ENCODE measurements around the gene NUP188.

The NUP188 gene

DNA sequence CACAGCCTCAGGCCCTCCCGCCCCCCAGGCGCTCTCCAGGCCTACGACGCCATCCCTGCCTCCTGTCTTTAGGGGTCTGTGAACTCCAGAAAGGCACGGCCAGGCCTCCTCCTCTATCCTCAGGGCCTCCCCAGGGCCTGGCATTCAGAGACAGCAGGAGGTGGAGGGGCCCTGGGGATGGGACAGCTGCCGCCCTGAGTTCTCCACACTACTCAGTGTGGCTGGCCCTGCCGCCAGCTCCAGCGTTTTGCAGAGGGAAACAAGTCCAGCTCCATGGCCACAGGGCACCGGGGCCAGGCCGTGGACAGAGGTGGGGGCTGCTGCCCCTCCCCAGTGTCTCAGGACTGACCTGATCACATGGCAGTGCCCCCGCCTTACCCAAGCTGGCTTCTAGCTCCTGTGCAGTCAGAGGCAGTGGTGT is 64.3 kb downstream of the NUP188 start:
- Histone ChIP-seq H3K27ac (replicated peaks) (no peak overlapping the region), H3K4me3 (replicated peaks; ENCODE audit: insufficient read depth, low read length) (no peak overlapping the region), H3K27me3 (ENCODE audit: insufficient read depth, poor library complexity, severe bottlenecking) (no peaks in the 10 kb centered on the region)
- DNase-seq (ENCODE audit: low read depth in 1 of 2, low spot score in 1 of 2) = no peak
- TF ChIP-seq SPI1 (IDR thresholded peaks at IDR 0.05; ENCODE audit: borderline replicate concordance, low read depth) (no peak), POLR2AphosphoS5 (IDR thresholded peaks at IDR 0.05; ENCODE audit: low read depth) (no peak)
- TF ChIP-seq, protein P1, sequence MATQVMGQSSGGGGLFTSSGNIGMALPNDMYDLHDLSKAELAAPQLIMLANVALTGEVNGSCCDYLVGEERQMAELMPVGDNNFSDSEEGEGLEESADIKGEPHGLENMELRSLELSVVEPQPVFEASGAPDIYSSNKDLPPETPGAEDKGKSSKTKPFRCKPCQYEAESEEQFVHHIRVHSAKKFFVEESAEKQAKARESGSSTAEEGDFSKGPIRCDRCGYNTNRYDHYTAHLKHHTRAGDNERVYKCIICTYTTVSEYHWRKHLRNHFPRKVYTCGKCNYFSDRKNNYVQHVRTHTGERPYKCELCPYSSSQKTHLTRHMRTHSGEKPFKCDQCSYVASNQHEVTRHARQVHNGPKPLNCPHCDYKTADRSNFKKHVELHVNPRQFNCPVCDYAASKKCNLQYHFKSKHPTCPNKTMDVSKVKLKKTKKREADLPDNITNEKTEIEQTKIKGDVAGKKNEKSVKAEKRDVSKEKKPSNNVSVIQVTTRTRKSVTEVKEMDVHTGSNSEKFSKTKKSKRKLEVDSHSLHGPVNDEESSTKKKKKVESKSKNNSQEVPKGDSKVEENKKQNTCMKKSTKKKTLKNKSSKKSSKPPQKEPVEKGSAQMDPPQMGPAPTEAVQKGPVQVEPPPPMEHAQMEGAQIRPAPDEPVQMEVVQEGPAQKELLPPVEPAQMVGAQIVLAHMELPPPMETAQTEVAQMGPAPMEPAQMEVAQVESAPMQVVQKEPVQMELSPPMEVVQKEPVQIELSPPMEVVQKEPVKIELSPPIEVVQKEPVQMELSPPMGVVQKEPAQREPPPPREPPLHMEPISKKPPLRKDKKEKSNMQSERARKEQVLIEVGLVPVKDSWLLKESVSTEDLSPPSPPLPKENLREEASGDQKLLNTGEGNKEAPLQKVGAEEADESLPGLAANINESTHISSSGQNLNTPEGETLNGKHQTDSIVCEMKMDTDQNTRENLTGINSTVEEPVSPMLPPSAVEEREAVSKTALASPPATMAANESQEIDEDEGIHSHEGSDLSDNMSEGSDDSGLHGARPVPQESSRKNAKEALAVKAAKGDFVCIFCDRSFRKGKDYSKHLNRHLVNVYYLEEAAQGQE (IDR thresholded peaks at IDR 0.05; ENCODE audit: insufficient replicate concordance, low read depth) = no peak

DNA sequence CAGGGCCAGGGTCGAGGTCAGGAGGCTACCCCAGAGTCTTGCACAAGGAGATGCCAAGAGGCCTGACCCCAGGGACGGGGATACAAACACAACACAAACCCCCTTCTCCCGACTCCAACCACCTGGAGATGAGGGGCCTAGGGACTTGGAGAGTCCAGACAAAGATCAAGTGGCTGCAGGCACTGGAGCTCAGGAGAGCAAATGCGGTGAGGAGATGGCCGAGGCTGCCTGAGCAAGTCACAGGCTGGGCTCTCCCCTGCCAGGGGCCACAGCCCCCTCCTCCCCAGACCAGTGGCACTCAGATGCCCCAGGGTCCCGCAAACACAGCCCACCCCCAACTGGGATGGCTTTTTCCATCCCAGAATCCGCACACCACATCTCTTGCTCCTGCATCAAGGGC is 64.8 kb downstream of the NUP188 start:
- no peak overlapping the region for H3K27ac ChIP-seq (replicated peaks)
- TF ChIP-seq, protein P1 (IDR thresholded peaks at IDR 0.05; ENCODE audit: insufficient replicate concordance, low read depth) = no peak
- no peak for TF ChIP-seq GABPA (IDR thresholded peaks at IDR 0.05; ENCODE audit: low read depth)
- TF ChIP-seq POLR2AphosphoS5 (IDR thresholded peaks at IDR 0.05; ENCODE audit: low read depth) = no peak
- TF ChIP-seq, protein P2, sequence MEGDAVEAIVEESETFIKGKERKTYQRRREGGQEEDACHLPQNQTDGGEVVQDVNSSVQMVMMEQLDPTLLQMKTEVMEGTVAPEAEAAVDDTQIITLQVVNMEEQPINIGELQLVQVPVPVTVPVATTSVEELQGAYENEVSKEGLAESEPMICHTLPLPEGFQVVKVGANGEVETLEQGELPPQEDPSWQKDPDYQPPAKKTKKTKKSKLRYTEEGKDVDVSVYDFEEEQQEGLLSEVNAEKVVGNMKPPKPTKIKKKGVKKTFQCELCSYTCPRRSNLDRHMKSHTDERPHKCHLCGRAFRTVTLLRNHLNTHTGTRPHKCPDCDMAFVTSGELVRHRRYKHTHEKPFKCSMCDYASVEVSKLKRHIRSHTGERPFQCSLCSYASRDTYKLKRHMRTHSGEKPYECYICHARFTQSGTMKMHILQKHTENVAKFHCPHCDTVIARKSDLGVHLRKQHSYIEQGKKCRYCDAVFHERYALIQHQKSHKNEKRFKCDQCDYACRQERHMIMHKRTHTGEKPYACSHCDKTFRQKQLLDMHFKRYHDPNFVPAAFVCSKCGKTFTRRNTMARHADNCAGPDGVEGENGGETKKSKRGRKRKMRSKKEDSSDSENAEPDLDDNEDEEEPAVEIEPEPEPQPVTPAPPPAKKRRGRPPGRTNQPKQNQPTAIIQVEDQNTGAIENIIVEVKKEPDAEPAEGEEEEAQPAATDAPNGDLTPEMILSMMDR (IDR thresholded peaks at IDR 0.05; ENCODE audit: insufficient read depth, low read length) = no peak
- no peak for TF ChIP-seq SPI1 (IDR thresholded peaks at IDR 0.05; ENCODE audit: borderline replicate concordance, low read depth)
- DNase-seq (ENCODE audit: low read depth in 1 of 2, low spot score in 1 of 2) = no peak

DNA sequence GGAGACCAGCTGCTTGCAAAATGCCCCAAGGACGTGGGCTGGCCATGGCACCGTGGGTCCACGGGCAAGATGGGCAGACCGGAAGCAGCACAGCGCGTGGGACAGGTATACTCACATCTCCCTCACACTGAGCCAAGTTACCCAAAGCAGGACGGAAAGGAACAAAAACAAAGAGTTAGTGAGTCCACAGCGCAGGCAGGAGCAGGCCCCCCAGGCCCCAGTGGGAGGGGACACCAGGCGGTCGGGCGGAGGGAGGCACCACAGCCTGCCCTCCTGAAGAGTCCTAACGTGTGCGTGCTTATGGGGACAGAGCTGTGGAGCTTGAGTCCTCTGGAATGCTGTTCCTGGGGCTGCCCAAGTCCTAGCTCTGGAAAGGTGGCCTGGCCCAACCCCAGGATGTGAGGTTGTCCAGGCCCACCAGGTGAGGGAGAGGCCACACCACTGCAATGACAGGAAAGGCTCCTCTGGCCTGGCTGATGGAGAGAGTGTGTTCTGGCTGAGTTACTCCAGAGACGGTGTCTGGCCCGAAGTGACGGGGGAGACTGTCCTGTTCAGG is 65.5 kb downstream of the NUP188 start:
- Histone ChIP-seq H3K27ac (replicated peaks) (no peak overlapping the region), H3K27me3 (ENCODE audit: insufficient read depth, poor library complexity, severe bottlenecking) (no peaks in the 10 kb centered on the region), H3K4me3 (replicated peaks; ENCODE audit: insufficient read depth, low read length) (no peak overlapping the region)
- no peak for DNase-seq (ENCODE audit: low read depth in 1 of 2, low spot score in 1 of 2)
- TF ChIP-seq SPI1 (IDR thresholded peaks at IDR 0.05; ENCODE audit: borderline replicate concordance, low read depth) = no peak

More for the DNA sequence above, 64.8 kb downstream of the NUP188 start:
- H3K27me3 ChIP-seq (ENCODE audit: insufficient read depth, poor library complexity, severe bottlenecking) = no peaks in the 10 kb centered on the region
- no peak overlapping the region for H3K4me3 ChIP-seq (replicated peaks; ENCODE audit: insufficient read depth, low read length)

DNA sequence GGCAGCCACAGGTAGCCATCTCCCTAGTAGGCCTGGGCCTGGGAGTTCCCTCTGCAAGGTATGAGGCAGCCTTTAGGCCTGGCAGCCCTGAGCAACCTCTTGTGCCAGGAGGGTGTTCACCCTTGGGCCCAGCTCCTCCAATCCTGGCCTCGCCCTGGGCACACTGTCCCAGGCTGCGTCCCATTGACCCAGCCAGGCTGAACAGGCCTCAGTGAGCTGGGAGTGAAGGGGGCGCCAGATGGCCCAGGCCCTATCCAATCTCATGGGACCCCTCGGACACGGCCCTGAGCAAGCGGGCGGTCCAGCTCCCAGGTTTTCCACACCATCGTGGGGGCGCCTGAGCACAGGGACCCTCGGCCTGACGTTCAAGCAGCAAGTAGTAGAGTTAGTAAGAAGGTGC is 66.2 kb downstream of the NUP188 start:
- no peaks in the 10 kb centered on the region for H3K27me3 ChIP-seq (ENCODE audit: insufficient read depth, poor library complexity, severe bottlenecking)
- no peak overlapping the region for H3K4me3 ChIP-seq (replicated peaks; ENCODE audit: insufficient read depth, low read length)
- no peak for DNase-seq (ENCODE audit: low read depth in 1 of 2, low spot score in 1 of 2)
- TF ChIP-seq, protein P1 (IDR thresholded peaks at IDR 0.05; ENCODE audit: insufficient replicate concordance, low read depth) = no peak
- TF ChIP-seq GABPA (IDR thresholded peaks at IDR 0.05; ENCODE audit: low read depth) (no peak), POLR2AphosphoS5 (IDR thresholded peaks at IDR 0.05; ENCODE audit: low read depth) (no peak), SPI1 (IDR thresholded peaks at IDR 0.05; ENCODE audit: borderline replicate concordance, low read depth) (no peak)
- TF ChIP-seq, protein P2 (IDR thresholded peaks at IDR 0.05; ENCODE audit: insufficient read depth, low read length) = no peak
- H3K27ac ChIP-seq (replicated peaks) = no peak overlapping the region
